Lower leg skin (tissue), 3 donors: ENCODE data around the gene BORCS5.

Experiments used
- POLR2A ChIP-seq, 2 donors: fragments of 450-650 bp; IDR thresholded peaks; one replicate each; pipeline ENCODE4 v1.6.1; 2016 to 2017; ENCODE audit warnings: antibody characterized with exemption in 2 of 2, mild to moderate bottlenecking in 1 of 2, moderate library complexity in 1 of 2
- TF ChIP-seq, protein P1 (sequence below), 3 donors: fragments of 450-650 bp; IDR thresholded peaks; one replicate each; pipeline ENCODE4 v1.5.1; 2016; ENCODE audit warnings: antibody characterized with exemption in 3 of 3, mild to moderate bottlenecking in 3 of 3, moderate library complexity in 2 of 3

DNA sequence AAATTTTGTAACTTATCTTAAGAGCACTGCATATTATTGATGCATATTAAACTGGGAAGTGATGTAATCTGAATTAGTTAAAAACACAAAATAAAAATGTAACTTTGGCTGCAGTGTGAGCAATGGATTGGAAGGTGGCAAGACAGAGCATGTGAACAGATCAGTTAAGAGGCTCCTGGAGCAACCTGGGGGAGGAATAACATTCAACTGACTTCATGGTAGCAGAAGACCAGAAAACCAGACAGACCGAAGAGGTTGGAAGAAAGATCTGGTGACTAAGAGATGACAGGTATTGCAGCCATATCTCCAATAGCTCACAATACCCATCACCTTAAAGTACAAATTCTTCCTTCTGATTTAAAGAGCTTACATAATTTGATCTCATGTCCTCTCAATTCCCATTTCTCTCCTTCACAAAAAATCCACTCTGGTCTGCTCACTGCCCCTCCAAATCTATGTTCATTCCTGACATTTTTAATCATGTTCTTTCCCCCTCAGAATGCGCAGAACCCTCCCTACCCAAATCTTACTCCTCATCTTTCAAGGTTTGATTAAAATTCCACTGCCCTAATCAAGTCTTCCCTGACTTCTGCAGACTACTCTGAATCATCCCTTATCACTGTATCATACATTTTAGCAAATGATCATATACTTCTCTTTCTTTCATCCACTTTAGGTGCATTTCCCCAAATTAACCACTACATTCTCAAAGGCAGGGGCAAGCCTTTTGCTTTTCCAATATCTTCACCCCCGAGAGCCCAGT is 154.3 kb downstream of the BORCS5 start:
- TF ChIP-seq, protein P1, sequence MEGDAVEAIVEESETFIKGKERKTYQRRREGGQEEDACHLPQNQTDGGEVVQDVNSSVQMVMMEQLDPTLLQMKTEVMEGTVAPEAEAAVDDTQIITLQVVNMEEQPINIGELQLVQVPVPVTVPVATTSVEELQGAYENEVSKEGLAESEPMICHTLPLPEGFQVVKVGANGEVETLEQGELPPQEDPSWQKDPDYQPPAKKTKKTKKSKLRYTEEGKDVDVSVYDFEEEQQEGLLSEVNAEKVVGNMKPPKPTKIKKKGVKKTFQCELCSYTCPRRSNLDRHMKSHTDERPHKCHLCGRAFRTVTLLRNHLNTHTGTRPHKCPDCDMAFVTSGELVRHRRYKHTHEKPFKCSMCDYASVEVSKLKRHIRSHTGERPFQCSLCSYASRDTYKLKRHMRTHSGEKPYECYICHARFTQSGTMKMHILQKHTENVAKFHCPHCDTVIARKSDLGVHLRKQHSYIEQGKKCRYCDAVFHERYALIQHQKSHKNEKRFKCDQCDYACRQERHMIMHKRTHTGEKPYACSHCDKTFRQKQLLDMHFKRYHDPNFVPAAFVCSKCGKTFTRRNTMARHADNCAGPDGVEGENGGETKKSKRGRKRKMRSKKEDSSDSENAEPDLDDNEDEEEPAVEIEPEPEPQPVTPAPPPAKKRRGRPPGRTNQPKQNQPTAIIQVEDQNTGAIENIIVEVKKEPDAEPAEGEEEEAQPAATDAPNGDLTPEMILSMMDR (IDR thresholded peaks at IDR 0.05) = no peak
- TF ChIP-seq POLR2A (IDR thresholded peaks at IDR 0.05) = no peak
